H1 (cell line): ENCODE measurements around the gene FRS2.

Experiments used
- CREB1 ChIP-seq: IDR thresholded peaks from 2 replicates; pipeline ENCODE4 v1.6.1; 2012; ENCODE audit warnings: inconsistent platforms
- CTCF ChIP-seq, 3 experiments: IDR thresholded peaks; 1 replicate in 2 of 3; 2 replicates in 1 of 3; pipeline versions ENCODE4 v1.5.1 to v1.6.1; 2011; ENCODE audit warnings: low read length in 3 of 3, mild to moderate bottlenecking in 3 of 3, inconsistent platforms in 2 of 3, low read depth in 1 of 3, moderate library complexity in 1 of 3; ENCODE audit not compliant: insufficient read depth in 1 of 3; ENCODE audit errors: control extremely low read depth in 1 of 3
- EGR1 ChIP-seq: IDR thresholded peaks from 2 replicates; pipeline ENCODE4 v1.6.1; 2011; ENCODE audit warnings: low read depth, low read length, borderline replicate concordance
- EP300 ChIP-seq, 2 experiments: IDR thresholded peaks; 1 replicate in 1 of 2; 2 replicates in 1 of 2; pipeline ENCODE4 v1.6.1; 2011 to 2012; ENCODE audit warnings: low read depth in 2 of 2, low read length in 2 of 2, mild to moderate bottlenecking in 2 of 2, borderline replicate concordance in 1 of 2, inconsistent platforms in 1 of 2, moderate library complexity in 1 of 2
- MAX ChIP-seq: IDR thresholded peaks from 2 replicates; pipeline ENCODE4 v1.6.1; 2012; ENCODE audit warnings: inconsistent platforms
- POLR2AphosphoS5 ChIP-seq: IDR thresholded peaks from 2 replicates; pipeline ENCODE4 v1.6.1; 2011; ENCODE audit warnings: low read depth, low read length
- TAF7 ChIP-seq: optimal IDR thresholded peaks from 2 replicates; pipeline ENCODE3; 2011; ENCODE audit warnings: low read depth, mild to moderate bottlenecking, inconsistent platforms, low read length, moderate library complexity, borderline replicate concordance
- TF ChIP-seq, protein P1 (sequence below): IDR thresholded peaks from 2 replicates; pipeline ENCODE4 v1.6.1; 2011; ENCODE audit warnings: low read length, improper control_type of control experiment

DNA sequence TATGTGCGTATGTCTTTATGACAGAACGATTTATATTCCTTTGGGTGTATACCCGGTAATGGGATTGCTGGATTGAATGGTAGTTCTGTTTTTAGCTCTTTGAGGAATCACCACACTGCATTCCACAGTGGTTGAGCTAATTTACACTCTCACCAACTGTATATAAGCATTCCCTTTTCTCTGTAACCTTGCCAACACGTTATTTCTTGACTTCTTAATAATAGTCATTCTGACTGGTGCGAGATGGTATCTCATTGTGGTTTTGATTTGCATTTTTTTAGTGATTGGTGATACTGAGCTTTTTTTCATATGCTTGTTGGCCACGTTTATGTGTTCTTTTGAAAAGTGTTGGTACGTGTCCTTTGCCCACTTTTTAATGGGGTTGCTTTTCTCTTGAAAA lies 49.7 kb downstream of the FRS2 start:
- no peak for TF ChIP-seq EP300 (IDR thresholded peaks at IDR 0.05; ENCODE audit: borderline replicate concordance in 1 of 2, low read depth in 2 of 2, low read length in 2 of 2)
- TF ChIP-seq, protein P1, sequence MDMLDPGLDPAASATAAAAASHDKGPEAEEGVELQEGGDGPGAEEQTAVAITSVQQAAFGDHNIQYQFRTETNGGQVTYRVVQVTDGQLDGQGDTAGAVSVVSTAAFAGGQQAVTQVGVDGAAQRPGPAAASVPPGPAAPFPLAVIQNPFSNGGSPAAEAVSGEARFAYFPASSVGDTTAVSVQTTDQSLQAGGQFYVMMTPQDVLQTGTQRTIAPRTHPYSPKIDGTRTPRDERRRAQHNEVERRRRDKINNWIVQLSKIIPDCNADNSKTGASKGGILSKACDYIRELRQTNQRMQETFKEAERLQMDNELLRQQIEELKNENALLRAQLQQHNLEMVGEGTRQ = no peak
- TF ChIP-seq POLR2AphosphoS5 = no peak
- no peak for TF ChIP-seq CREB1
- no peak for TF ChIP-seq MAX
- TF ChIP-seq EGR1 = no peak
- no peak for TF ChIP-seq CTCF (IDR thresholded peaks at IDR 0.05; ENCODE audit: control extremely low read depth in 1 of 3, insufficient read depth in 1 of 3, low read depth in 1 of 3, low read length in 3 of 3)
- no peak for TF ChIP-seq TAF7
